Keratinocyte (primary cell): ENCODE measurements around the gene BCAT1.

Source experiments
- EZH2 ChIP-seq: IDR thresholded peaks from one replicate; pipeline ENCODE4 v1.6.1; 2012; ENCODE audit warnings: inconsistent platforms, mild to moderate bottlenecking, low read length, moderate library complexity
- TF ChIP-seq, protein P1 (sequence below), 3 experiments: IDR thresholded peaks in 1 of 3; conservative IDR thresholded peaks in 1 of 3; optimal IDR thresholded peaks in 1 of 3; 2 replicates in 2 of 3; 3 replicates in 1 of 3; pipeline versions ENCODE3 to v1.5.1; 2011; ENCODE audit warnings: low read length in 3 of 3, mild to moderate bottlenecking in 3 of 3, moderate library complexity in 2 of 3, control low read depth in 1 of 3, inconsistent platforms in 1 of 3; ENCODE audit not compliant: insufficient read depth in 2 of 3; ENCODE audit errors: extremely low read depth in 1 of 3

GRCh38 chr12:24898185-24898584 is 50.7 kb downstream of the BCAT1 start:
- TF ChIP-seq, protein P1, sequence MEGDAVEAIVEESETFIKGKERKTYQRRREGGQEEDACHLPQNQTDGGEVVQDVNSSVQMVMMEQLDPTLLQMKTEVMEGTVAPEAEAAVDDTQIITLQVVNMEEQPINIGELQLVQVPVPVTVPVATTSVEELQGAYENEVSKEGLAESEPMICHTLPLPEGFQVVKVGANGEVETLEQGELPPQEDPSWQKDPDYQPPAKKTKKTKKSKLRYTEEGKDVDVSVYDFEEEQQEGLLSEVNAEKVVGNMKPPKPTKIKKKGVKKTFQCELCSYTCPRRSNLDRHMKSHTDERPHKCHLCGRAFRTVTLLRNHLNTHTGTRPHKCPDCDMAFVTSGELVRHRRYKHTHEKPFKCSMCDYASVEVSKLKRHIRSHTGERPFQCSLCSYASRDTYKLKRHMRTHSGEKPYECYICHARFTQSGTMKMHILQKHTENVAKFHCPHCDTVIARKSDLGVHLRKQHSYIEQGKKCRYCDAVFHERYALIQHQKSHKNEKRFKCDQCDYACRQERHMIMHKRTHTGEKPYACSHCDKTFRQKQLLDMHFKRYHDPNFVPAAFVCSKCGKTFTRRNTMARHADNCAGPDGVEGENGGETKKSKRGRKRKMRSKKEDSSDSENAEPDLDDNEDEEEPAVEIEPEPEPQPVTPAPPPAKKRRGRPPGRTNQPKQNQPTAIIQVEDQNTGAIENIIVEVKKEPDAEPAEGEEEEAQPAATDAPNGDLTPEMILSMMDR (optimal IDR thresholded peaks at IDR 0.05 in 1 of 3, IDR thresholded peaks at IDR 0.05 in 1 of 3, conservative IDR thresholded peaks at IDR 0.05 in 1 of 3; ENCODE audit: extremely low read depth in 1 of 3, insufficient read depth in 2 of 3, low read length in 3 of 3): no peak
- no peak for TF ChIP-seq EZH2
